Measurements from ENCODE around the gene WNT11.
A peak's percentile ranks its signal among the peaks of the same experiment; 100 is the strongest.

The WNT11 gene

DNA sequence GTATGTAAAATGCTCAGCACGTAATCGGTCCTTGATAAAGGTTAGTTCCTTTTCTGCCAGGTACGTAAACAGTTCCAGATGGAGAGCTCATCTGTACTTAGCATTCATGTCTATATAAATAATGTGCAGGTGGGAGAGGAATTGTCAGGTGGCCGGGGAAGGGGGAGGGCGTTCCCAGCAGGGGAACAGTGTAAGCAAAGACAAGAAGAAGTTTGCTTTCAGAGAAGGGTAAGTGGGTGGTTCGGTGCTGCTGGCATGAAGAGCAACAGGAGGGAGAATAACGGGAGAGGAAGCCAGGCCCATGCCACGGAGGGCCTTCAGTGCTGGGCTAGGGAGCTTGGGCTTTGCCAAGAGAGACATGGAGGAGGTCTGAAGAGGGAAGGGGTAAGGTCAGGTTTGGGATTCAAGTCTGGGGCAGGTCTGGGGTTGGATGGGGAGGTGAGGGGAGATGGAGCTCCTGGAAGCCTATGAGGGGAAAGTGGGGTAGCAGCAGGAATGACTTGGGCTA, 11.4 kb upstream of the WNT11 start:
- DNase-seq = no peak

DNA sequence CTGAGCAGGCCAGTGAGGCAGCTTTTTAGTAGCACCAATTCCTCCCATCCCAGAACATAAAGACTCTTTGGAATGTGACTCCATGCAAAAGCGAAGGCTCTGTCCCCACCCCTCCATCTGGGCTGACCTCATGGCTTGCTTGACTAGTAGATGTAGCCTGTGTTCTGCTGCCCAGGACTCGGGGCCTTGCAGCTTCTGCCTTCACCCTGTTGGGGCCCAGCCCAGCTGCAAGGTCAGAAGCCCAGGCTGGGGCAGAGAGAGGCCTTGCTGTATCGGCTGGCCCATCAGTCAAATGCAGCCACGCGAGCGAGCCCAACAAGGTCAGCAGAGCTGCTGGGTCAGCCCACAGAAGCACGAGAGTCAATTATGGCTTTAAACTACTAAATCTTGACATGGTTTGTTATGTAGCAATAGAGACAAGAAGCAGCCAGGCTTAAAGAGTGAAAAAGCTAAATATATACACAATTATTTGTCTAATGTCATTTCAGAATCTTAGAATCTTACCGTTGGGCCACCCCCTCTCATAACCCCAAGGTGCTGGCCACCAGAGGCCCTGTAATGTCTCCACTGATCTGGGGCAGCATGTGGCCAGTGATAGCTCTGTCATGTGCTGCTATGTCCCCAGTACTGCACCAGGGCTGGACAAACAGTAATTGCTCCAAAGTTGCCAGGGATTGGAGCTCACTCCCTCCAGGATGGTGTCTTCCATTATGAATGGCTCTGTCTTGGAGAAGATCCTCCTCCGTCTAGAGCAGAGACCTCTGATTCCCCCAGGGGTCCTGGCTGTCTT, 10.4 kb upstream of the WNT11 start:
- DNase-seq = no peak

DNA sequence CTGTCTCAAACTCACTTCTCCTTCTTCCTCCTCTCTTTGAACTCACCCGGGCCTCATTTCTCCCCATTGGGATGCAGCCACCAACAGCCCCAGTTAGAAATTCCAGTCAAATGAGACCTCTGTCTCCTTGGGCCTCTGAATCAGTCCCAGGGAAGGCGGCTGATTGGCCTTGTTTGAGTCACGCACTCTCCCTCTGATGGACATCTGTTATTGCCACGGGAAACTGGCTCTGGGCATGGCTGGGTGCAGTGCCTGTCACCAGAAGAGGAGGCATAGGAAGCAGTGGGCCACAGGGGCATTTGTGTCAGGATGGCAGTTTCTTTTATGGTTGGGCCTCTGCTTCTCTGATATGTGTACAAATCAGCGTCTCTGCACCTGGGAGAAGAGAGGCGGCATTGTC, 9.6 kb upstream of the WNT11 start:
- no peak for DNase-seq

DNA sequence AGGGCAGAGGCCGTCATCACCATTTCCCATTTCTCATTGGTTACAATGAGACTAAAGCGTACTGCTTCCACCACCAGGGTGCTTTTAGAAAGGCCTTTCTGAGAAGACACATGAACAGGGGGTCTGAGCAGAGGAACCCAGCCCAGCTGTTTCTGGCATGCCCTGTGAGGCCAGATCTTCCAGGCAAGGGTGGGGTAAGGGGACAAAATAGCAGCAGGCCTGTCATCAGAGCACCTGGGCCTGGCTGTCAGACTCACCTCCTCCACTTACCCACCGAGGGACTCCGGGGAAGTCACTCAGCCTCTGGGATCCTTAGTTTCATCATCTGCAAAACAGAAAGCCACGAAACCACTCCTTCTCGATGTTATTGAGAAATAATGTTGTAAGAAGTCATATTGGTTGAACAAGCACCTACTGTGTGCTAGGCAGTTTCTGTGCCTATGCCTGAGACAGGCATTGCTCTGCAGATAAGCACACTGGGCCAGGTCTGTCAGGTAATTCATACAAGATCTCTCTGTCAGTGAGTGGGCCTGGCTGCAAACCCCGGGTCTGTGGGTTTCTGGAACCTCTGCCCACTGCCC, 8.8 kb upstream of the WNT11 start:
- DNase-seq = no peak

DNA sequence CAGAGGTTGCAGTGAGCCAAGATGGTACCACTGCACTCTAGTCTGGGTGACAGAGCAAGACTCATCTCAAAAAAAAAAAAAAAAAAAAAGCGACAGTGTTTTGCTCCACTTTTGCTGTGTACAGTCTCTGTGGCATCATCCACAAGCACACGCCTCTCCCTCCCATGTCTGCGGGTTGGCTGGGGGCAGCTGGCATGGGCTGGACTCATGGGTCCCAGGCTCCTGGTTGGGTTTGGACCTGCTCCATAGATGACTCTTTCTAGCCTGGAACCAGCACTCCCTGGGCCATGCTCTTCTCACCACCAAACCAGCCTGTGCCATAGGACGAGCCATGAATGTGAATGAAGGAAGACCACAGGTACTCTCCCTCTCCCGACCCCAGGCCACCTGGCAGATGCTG, 7.9 kb upstream of the WNT11 start:
- no peak for DNase-seq

DNA sequence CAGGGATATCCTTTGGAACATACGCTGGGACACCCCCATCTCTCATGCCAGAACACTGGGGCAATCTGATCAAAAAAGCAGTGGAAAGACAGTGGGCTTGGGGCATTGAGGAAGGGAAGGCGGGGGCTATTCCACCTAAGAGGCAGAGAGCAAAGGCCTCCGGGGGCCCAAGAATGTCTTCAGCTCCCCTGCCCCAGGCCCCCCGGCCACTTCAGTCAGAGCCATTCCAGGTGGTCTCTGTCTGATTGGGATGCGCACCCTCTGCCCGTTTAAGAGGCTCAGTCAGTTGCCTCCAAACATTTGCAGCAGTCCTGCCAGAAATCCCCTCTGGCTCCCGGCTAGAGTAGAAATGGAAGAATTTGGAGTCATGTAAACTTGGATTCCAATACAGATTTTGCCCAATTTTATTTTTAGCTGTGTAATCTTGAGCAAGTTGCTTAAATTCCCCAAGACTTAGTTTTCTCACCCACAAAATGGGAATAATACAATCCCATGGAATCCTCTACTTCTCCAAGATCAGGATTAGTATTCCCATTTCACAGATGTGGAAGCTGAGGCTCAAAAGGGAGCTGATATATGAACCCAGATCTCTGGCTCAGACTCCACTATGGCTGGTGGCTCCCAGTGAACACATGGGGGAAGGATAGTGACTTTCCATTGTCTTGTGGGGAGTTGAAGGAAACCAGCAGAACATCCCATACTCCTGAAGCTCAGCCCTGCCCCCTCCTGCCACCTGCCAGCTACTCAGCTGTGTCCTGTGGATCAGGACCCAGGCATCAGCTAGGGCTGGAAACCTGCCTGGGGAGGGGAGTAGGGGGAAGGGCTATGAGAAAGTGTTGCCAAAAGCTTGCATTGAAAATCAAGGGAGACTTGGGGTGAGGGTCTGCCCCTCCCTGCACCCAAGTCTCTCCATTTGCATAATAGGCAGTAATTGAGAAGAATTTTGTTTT, 6.1 kb upstream of the WNT11 start:
- DNase-seq = no peak

DNA sequence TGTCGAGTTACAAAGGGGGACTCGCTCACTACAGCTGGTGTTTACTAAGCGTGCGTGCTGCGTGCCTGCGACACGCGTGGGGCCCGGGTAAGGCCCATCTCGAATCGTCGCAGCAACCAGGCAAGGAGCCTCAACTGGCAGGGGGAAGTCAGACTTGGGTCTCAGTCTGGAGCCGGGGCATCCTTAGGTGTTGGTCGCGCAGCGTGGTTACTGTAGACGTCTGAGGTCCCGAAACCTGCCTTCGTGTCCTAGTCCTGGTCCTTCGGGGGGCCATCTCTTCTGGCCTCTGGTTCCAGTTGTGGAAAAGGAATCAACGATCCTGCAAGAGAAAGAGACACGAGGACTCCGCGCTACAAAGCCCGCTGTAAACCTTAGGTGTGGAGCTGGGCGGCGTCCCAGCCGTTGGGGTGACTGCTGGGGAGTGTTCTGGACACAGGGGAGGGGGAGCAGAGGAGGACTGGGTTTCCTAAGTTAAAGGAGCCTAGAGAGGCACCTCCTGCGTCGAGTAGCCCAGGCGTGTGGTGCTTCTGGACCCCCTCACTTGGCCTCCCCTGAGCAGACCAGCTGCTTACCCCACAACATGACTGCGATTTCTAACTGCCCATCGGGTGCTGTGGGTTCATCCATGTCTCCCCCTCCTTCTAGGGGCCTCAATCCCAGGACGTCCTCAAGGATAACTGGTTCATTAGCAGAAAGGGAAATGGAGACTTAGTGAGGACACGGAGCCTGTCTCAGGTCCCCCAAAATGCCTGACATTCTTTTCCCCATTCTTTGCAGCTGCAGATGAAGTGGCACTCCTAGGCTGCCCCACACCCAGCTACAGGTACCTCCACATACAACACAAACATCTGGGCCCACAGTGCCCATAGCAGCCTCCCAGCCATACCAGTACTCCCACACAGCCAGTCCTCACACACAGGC, 4.9 kb upstream of the WNT11 start:
- no peak for DNase-seq

DNA sequence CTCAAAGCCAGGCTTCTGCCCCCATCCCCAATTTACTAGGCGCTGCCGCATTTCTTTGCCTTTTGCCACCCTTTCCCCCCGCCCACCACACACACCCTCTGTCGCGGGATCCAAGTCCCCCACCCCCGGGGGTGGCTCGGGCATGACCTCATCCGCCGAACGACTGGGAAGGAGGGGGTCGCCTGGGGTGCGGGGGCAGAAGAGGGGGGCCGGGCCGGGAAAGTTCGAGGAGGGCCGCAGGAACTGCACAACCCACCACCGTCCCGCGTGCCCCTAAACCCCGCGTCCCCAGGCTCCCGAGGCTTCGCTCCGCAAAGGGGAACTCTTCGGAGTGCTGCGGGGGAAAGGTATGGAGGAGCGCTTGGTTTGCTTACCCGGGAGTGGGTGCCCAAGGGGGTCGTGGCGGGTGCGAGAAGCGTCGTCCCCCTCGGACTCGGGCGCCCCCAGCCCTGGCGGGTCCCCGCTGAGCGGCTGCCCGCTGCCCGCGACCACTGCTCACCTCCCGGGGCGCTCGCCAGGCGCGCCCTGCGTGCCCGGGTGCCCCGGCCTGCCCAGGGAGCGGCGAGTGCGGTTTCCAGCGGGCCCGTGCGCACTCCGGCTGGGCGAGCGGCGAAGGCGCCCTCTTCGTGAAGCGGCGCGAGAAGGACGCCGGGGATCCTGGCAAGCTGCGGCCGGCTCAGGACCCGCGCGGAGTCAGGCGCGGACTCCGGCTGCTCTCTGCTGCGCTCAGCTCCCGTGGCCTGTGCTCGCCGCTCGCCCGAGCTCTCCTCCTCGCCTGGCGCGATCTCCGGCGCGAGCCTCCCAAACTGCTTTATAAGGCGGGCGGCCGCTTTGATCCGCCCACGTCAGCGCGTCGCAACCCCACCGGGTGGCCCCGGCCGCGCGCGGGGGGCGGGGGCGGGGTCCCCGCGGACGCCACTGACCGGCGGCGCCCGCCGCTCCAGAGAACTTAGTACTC, 4.0 kb upstream of the WNT11 start:
- peak; percentile 10 for DNase-seq

DNA sequence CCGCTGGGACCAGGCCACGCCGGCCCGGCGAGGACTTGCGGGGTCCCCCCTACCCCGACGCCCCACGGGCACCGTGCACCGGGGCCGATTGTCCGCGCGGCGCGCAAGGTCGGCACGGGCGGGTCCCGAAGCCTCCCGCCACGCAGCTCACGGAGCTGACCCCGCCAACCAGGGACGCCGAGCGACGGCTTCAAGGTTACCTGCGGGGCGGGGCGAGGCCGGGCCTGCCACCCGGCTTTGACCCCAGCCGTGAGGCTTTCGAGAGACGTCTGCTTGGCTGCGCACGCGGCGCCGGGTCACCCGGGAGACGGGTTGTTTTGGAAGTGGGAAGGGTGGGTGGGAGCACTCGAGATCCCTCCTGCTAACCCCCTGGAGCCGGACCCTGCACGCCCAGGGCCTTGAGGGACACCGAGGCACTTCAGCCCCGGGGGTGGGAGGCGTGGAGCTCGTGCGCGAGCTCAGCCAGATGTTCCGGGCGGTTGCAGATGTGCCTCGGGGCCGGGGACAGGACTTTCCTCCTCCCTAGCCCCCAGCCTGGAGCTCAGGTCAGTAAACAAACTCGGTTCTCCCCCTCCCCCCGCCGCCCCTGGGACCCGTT, 3.2 kb upstream of the WNT11 start:
- DNase-seq = no peak

DNA sequence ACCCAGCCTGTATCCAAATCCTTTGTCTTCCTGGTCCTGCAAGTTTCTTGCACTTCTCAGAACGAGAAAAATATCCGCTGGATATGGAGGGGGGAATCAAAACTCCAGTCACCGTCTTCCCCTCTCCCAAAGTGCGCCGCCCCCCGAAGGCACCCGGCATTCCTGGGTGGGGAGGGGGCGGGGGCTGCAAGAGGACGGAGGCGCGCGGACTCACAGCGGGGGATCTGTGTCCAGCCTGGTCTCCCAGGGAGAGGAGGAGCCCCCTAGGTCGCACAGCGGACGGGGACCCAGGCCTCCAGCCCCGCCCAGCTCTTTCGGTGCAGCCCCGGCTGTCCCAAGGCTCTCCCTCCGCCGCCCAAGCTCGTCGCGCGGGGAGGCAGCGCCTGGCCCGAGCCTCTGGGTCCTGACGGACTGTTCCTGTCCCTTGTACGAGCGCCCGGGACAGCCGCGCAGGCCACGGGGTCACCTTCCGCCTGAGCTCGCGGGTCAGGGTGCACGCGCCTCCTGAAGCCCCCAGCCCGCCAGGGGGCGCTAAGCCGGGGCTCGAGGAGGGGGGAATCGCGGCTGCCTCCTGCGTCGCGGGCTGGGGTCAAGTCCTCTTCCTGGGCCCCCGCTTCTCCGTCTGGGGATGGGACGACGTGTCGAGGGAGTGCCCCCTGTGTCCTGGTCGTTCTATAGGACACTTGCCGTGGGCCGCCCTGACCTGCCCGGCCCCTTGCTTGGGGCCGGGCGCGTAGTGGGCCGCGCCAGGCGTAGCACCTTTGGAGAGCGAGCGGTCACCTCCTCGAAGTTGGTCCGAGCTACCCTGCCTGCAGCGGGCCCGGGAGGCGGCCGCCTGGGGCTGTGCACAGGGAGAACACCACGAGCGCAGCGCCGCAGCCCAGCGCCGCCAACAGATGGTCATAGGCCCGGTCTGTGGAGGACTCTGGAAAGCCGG, 2.4 kb upstream of the WNT11 start:
- DNase-seq = peak; percentile 73

DNA sequence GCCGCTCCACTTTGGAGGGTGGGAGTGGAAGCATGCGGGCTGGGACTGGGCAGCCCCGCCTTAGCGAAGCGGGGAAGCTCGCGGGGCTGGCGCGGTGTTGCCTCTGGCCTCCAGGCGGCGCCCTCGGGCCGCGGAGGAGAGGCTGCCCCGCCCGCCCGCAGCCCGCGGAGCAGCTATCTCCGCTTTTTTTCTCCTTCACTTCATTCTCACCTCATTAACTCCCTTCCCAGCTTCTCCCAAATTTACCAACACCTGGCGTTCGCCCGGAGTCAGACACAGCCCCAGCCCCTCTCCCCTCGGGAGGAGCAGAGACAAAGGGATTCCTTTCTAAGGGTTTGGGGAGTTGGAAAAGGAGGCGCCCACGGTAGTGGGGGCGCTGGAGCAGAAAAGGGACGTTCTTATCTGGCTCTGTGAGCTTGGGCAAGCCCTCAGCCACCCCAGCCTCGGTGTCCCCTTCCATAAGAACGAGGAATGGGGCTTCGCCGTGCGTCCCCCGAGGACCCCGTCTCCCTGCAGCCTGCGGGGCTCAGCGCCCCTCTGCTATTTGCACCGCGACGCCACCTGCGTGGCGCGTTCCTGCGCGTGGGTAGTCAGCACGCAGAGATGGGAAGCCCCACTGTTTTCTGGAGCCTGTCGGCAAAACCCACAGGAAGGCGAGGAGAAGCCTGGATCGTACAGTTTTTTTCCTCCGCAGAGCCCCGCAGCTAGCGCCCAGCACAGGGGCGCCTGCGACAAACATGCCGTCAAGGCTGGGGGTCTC, 1.5 kb upstream of the WNT11 start:
- DNase-seq = peak; percentile 73

DNA sequence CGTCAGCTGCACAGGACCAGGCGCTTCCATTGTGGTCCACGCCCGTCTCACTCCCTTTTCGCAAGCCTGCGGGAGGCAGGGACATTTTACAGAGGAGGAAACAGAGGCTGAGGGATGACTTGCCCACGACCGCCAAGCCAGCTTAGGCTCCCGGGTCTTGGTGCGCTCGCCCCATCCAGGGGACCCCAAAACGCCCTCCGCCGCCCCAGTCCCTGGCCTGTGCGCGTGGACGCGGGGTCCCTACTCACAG, 300 bp downstream of the WNT11 start:
- no peak for DNase-seq

DNA sequence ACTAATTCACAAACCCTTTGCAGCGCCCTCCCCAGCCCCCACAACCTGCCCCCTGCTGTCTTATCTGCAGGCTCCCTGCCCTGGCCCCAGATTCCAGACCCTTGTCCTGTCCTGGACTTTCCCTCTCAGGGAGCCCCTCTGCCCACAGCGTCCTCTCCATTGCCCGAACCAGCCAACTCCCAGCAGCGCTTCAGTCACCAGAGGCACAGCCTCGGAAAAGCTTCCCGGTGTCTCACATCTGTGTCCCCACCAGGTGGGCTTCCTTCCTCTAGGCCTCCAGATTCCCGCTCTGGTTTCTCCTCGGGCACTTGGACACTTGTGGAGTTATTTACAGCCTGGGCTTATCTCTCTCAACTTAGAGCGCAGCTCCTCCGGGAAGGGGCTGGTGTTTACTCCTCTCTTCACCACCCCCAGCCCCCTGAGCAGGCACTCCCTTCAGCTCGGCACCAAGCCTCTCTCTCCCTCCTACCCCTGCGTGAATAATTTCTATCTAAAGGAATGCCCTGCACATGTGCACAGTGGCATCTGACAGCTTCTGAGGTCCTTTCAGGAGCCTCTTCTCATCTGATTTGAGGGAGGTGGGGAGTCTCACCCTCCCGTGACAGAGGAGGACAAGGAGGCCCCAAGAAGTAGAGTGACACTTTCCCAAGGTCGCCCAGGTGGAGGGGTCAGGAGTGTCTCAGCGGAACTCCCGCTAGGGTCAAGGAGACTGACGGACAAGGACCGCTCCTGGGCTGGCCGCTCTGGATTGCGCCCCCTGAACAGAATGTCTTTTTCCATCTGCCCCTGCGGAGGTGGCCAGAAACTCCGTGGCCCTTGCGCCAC, 838 bp downstream of the WNT11 start:
- DNase-seq = no peak

DNA sequence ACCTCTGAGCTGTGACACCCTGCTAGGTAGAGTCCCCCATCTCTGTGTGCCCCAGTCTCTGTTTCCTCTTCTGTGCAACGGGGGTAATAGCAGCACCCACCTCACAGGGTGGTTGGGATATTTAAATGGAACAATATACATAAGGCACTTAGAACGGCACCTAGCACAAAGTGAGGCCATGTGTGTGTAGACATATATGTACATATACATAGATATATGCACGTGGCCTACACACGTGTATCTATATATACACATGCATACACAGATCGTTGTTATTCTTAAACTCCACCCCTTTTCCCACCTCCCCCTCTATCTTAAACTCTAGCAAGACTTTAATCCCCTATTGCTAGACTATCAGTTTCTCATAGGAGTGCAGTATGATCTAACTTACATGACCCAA, 2.4 kb downstream of the WNT11 start:
- DNase-seq = no peak

DNA sequence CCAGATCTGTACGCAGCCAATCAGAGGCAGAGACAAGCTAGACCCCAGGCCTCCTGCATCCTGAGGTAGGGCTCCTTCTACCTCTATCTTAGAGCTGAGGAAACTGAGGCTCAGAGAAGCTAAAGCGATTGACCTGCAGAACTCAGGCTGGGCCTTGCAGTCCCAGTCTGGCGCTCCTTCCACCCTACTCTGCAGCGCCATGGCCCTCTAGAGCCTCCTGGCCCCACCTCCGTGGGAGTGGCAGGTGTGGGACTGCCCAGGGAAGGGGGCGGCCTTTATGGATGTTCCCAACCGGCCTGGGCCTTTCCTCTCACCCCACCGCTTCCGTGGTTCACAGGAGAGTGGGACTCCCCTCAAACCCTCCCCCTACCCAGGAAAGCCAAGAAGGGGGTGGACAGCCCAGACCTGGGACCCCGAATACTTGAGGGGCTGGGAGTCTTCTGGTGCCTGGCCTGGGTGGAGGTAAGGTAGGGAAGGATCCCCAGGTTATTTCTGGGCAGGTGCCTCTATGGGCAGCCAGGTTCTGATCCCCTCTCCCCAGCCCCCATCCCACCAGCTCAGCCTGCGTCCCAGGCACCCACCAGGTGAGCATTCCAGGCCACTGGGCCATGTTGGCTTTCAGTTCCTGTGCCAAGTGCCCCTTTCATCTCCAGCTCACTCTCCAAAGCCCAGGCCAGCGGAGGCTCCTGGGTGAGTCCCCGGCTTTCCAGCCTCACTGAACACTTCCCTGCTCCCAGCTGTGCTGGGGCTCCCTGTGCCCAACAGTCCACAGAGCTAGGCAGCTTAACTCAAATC, 3.0 kb downstream of the WNT11 start:
- no peak for DNase-seq

DNA sequence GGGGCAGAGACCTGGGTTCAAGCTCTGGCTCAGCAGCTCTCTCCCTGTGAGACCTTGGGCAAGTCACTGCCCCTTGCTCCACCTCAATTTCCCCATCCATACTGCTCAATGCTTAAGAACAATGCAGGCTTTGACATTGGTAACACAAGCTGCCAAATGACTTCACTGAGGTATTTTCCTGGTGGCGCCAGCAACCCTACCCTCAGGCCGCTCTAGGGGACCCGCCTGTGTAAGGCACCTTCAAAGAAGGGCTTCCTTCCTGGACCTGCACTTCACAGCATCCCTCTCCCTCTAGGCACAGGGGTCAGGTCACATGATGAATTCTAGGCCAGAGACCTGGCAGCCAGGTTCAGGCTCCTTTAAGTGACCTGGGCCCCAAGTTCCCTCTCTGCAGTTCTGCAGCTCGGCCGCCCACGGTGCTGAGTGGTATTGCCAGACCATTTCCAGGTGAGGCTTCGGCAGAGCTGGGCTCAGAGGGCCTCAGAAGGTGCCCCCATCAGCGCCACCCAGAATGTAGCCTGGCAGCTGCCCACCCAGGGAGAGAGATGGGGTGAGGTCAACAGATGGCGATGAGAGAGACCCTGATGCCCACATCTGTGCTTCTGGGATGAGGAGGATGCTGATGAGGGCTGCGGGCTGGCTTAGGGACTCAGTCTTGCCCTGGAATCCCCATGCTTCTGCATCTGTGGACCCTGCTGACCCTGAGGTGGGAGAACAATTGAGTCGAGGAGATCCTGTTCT, 4.5 kb downstream of the WNT11 start:
- DNase-seq = no peak

DNA sequence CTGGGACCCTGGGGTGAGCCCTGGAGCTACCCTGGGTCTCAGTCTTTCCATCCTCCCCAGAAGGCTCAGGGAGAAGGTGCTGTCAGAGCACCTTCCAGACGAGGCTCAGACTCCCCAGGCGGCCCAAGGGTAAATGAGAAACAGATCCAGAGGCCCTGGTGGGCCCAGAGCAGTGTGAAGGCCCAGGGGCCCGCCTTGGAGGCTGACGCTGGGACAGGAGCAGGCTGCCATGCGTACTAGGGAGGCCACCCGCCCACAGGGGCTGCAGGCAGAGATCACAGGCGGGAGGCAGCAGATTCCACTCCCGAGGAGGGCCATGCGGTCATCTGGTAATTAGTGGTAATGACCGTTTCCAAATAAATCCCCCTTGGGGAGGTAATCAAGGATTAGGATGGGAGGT, 5.2 kb downstream of the WNT11 start:
- no peak for DNase-seq

Measured in CD4-positive, alpha-beta T cell treated with Interferon gamma for 1 hour (primary cell).